ENCODE measurements around the gene SPATA3. TPM values are rescaled to one million over a fixed set of nuclear protein-coding genes. Genes with fewer than 3 reads are reported as not detected.

The SPATA3 gene
- total and polyA plus RNA-seq, 2 of the 8 experiments (the other 6 are each of a cell fraction or from before 2014, with no cell fraction given), result not detected

DNA sequence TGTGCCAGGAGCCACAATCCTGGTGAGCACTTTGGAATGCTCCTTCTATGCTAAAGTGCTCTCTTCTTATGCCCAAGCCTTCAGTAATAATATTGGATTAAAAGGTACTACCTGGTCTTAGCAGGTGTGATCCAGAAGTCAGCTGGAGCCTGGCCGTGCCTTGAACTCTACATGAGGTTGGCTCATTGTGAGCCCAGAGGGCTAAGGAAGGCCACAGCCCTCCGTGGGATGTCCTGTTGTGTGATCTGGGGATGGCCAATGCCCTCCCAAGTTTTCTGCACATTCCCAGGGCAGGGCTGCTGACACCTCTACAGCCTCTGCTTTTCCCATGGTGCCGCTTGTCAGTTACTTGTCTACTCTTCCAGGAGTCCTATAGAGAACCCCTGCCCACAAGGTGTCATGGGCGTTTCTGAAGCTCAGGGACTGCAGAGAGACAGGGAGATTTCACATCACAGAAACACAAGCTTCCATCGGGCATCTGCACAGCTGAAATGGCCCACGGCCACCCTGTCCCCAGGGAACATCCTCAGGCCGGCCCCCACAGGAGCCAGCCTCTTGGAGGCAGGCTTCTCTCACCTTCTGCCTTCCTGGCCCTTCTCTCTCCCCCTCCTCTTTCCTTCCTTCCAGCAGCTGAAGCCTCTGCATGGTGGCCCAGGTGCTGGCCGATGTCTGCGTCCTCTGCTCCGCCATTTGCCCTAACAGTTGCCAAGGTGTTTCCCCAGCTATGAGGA, 43.5 kb upstream of the SPATA3 start:
- H3K4me1 ChIP-seq (replicated peaks in 1 of 4; ENCODE audit: control insufficient read depth in 3 of 4, insufficient read depth in 4 of 4, low read length in 3 of 4), result peaks cover 0 to 3% (median under 1%) of the 10 kb centered on the region in 4 experiments; a peak in 2 of 7 replicates
- H4K8ac ChIP-seq (ENCODE audit: extremely low read depth, insufficient read depth, low read length), result no peak overlapping the region; the same call in 1 of the 2 replicates
- 89% methylated on average over 10 of the region's 10 CpGs; no CpG with 5 or more reads in 1 of the 2 experiments for WGBS, 2 experiments (ENCODE audit: extremely low coverage in 1 of 2, insufficient coverage in 1 of 2, insufficient read length in 1 of 2, insufficient replicate concordance in 2 of 2, low coverage in 1 of 2, low lambda C conversion rate in 2 of 2, missing lambda C conversion rate in 1 of 2)
- no peak overlapping the region for H3K27ac ChIP-seq (ENCODE audit: low read depth, low read length)
- H2BK5ac ChIP-seq (ENCODE audit: low read depth, low read length), result no peak overlapping the region
- H3K9ac ChIP-seq (replicated peaks in 1 of 4; ENCODE audit: extremely low read depth in 1 of 4, low read depth in 3 of 4, low read length in 3 of 4), result no peak overlapping the region
- H3K23ac ChIP-seq (ENCODE audit: insufficient read length), result no peak overlapping the region
- no peak overlapping the region for H3K14ac ChIP-seq (ENCODE audit: insufficient read length)
- no peaks in the 10 kb centered on the region for H3K79me1 ChIP-seq (ENCODE audit: low read depth, low read length)
- H2AFZ ChIP-seq (ENCODE audit: low read length), result no peak overlapping the region
- H4K20me1 ChIP-seq (replicated peaks in 1 of 2; ENCODE audit: control insufficient read depth in 1 of 2, insufficient read depth in 2 of 2, low read length in 2 of 2), result no peaks in the 10 kb centered on the region
- no peak overlapping the region for H2BK120ac ChIP-seq (replicated peaks; ENCODE audit: low read depth, low read length)
- H3K36me3 ChIP-seq (ENCODE audit: control insufficient read depth in 2 of 4, insufficient read depth in 4 of 4, low read length in 3 of 4), result no peaks in the 10 kb centered on the region
- H3K27me3 ChIP-seq (replicated peaks in 1 of 4; ENCODE audit: control insufficient read depth in 3 of 4, extremely low read depth in 1 of 4, insufficient read depth in 3 of 4, low read length in 3 of 4), result peaks cover 0 to 5% (median 0%) of the 10 kb centered on the region in 4 experiments; a peak in 3 of 7 replicates
- no peak overlapping the region for H2BK12ac ChIP-seq (ENCODE audit: low read depth, low read length)
- no peaks in the 10 kb centered on the region for H3K9me3 ChIP-seq (ENCODE audit: insufficient read depth in 2 of 2, low read depth in 1 of 2, low read length in 1 of 2)
- no peak overlapping the region for H2BK20ac ChIP-seq (ENCODE audit: low read length)
- no peak overlapping the region for H4K5ac ChIP-seq (ENCODE audit: insufficient read length, low read depth, low read length)
- H3K18ac ChIP-seq (ENCODE audit: extremely low read depth, low read length), result no peak overlapping the region
- no peak overlapping the region for H3K4me3 ChIP-seq (ENCODE audit: extremely low read depth in 1 of 4, insufficient read depth in 2 of 4, low read depth in 3 of 4, low read length in 4 of 4)
- no peak overlapping the region for H2AK5ac ChIP-seq (ENCODE audit: low read depth, low read length)
- H3K79me2 ChIP-seq (ENCODE audit: control insufficient read depth in 1 of 2, insufficient read depth in 2 of 2, low read length in 2 of 2), result no peaks in the 10 kb centered on the region
- no peak overlapping the region for H3K4ac ChIP-seq (replicated peaks; ENCODE audit: insufficient read length, low read depth, low read length)
- H4K91ac ChIP-seq (replicated peaks; ENCODE audit: insufficient read length, low read length), result no peak overlapping the region
- ChIA-PET POLR2A (ENCODE audit: partially characterized antibody) (no interaction called here), CTCF (ENCODE audit: partially characterized antibody) (interaction anchor here (0.7 to 1.8 kb wide), 5 partner anchors 11 to 100 kb away, joined by 3 to 6 read pairs (median 4); partner anchors contain the start of gene GPR55)
- TF ChIP-seq NANOG (IDR thresholded peaks at IDR 0.05; ENCODE audit: insufficient read depth, low read depth, low read length, poor library complexity, severe bottlenecking) (no peak), TBP (IDR thresholded peaks at IDR 0.05; ENCODE audit: low read depth, low read length) (no peak), E2F6 (IDR thresholded peaks at IDR 0.05) (no peak), GABPA (IDR thresholded peaks at IDR 0.05; ENCODE audit: borderline replicate concordance, insufficient read depth, low read length) (no peak), KDM4A (IDR thresholded peaks at IDR 0.05; ENCODE audit: low read depth, low read length, severe bottlenecking) (no peak)
- DNase-seq (ENCODE audit: low read depth in 1 of 2, low spot score in 2 of 2) (no peak), FAIRE-seq (no peak)
- H3K56ac ChIP-seq (replicated peaks; ENCODE audit: insufficient read length, low read depth, low read length), result no peak overlapping the region
- H3K23me2 ChIP-seq (ENCODE audit: low read depth, low read length), result peaks cover 3% of the 10 kb centered on the region; the same call in 1 of the 2 replicates
- no peak overlapping the region for H2BK15ac ChIP-seq (ENCODE audit: low read length)
- H3K4me2 ChIP-seq (ENCODE audit: insufficient read depth in 1 of 2, low read depth in 2 of 2, low read length in 2 of 2), result no peak overlapping the region
